Left ventricle myocardium inferior (tissue), 1 donor: ENCODE results near the gene IKZF1. TPM values are rescaled to one million over a fixed set of nuclear protein-coding genes. Genes with fewer than 3 reads are reported as not detected.

Source experiments
- DNase-seq: peaks from one replicate; pipeline ENCODE4 v3.0.0-alpha.2; 2020
- H3K27ac ChIP-seq: fragments of 200-600 bp; replicated peaks from 2 replicates; pipeline ENCODE4 v1.8.0; 2021
- H3K27me3 ChIP-seq: fragments of 200-600 bp; 2 replicates; pipeline ENCODE4 v1.8.0; 2021; ENCODE audit warnings: low read depth
- H3K36me3 ChIP-seq: fragments of 200-600 bp; 2 replicates; pipeline ENCODE4 v1.8.0; 2021
- H3K4me1 ChIP-seq: fragments of 200-600 bp; 2 replicates; pipeline ENCODE4 v1.8.0; 2021
- H3K4me3 ChIP-seq: fragments of 200-600 bp; 2 replicates; pipeline ENCODE4 v1.8.0; 2021; ENCODE audit warnings: mild to moderate bottlenecking, moderate library complexity
- H3K9me3 ChIP-seq: fragments of 200-600 bp; replicated peaks from 2 replicates; pipeline ENCODE4 v1.8.0; 2021
- CTCF ChIP-seq: fragments of 200-600 bp; IDR thresholded peaks from 2 replicates; pipeline ENCODE4 v1.8.0; 2021; ENCODE audit warnings: antibody characterized with exemption, mild to moderate bottlenecking, borderline replicate concordance
- intact Hi-C: fragments of 100-400 bp; cut with micrococcal nuclease; formaldehyde crosslinking; loops from one replicate; pipeline ENCODE4 v1.11.0; 2022
- total RNA-seq: library from RNA; stranded (reverse); fragmentation: NEBNext Ultra II Directional; extraction: Animal tissue kit (Norgen Biotek cat#: 25700); gene quantifications from one replicate; pipeline ENCODE4 v1.2.1, GENCODE V29; 2021
- donor health status: DM: no; HTN: yes; CAD: no; lungs with severe emphysema.

The IKZF1 gene
- total RNA-seq, 1 donor from 2014 or later, result 2.1 TPM

GRCh38 chr7:50276483-50276882 lies 28.0 kb upstream of the IKZF1 start:
- no peak overlapping the region for H3K27ac ChIP-seq
- peaks cover 12% of the 10 kb centered on the region for H3K9me3 ChIP-seq
- no peak for DNase-seq
- peaks cover 19% of the 10 kb centered on the region for H3K27me3 ChIP-seq
- TF ChIP-seq CTCF, result no peak
- no peak overlapping the region for H3K4me3 ChIP-seq
- intact Hi-C loops, result no loop called here
- no peaks in the 10 kb centered on the region for H3K36me3 ChIP-seq
- no peaks in the 10 kb centered on the region for H3K4me1 ChIP-seq

GRCh38 chr7:50278120-50278519 lies 26.4 kb upstream of the IKZF1 start:
- Histone ChIP-seq H3K9me3 (peaks cover 12% of the 10 kb centered on the region), H3K27me3 (peaks cover 26% of the 10 kb centered on the region), H3K36me3 (no peaks in the 10 kb centered on the region), H3K27ac (no peak overlapping the region), H3K4me1 (no peaks in the 10 kb centered on the region), H3K4me3 (no peak overlapping the region)
- no peak for TF ChIP-seq CTCF
- no peak for DNase-seq
- intact Hi-C loops, result no loop called here

DNA sequence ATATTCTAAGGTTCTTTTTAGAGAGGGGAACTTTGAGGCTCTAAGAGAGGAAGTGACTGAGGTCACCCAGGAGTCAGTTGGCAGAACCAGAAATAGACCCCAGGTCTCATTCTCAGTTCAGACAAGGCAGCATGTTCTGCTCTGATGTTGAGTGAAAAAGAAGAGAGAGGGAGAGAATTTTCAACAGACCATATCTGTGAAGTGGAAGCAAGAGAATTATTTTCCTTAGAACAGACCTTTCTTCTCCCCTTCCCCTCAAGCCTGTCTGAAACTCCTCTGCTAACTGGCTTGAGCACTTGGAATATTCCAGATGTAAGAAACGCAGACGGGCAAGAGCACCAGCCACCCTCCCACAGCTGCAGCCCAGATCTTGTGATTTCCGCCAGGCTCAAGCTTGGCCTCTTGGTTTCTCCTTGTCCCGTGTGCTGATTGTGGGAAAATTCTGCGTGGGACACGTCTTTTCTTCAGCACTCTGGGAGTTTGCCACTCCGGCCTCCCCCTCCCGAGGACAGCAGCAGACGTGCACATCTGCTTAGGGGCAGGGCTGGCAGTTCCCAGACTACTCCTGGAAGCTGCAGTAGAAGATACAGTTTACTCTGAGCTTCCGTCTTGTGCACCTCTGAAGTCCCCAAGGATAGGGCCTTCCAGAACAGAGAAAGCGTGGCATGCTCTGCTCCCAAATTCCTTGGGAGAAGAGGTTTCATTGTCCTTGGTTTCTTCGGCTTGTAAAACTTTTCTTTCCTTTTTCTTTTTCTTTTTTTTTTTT lies 22.7 kb upstream of the IKZF1 start:
- peak; percentile 26 for DNase-seq
- TF ChIP-seq CTCF, result no peak
- Histone ChIP-seq H3K4me3 (no peak overlapping the region), H3K4me1 (no peaks in the 10 kb centered on the region), H3K27me3 (peaks cover 15% of the 10 kb centered on the region), H3K36me3 (no peaks in the 10 kb centered on the region), H3K27ac (no peak overlapping the region), H3K9me3 (peaks cover 12% of the 10 kb centered on the region)
- intact Hi-C loops, result no loop called here

DNA sequence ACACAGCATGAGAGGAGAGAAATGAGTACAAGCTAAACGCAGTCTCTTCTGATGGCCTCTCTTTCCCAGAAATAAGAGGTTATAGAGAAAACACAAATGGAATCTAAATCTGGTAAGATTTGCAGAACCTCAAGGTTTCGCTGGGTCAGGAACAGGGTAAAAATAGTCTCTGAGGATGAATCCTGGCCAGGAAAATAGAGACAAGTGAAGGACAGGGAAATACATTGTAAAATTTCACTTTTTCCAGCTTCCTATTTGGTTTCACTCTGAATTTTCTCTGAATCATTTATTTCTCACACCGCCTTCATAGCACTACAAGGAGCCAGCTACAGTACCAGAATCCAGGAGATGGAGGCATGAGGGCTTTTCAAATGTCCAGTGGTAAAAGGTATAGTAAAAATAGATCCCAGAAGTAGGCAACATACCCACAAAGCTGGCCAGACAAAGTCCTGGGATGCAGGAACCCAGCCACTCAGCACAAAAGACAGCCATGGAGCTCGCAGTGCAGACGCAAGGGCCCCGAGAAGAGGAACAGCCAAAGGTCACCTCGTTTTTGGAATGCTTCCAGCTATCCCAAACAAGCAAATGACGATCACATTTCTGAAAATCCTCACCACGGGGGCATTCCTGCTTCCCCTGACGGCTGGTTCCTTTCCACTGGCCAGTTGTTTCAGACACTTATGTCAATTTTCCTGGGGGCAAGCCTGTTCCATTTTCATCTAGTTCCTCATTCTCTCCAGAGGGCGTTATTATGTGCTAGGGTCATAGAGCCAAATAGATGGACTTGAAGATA lies 21.5 kb upstream of the IKZF1 start:
- Histone ChIP-seq H3K4me3 (no peak overlapping the region), H3K9me3 (peaks cover 12% of the 10 kb centered on the region), H3K4me1 (no peaks in the 10 kb centered on the region), H3K27me3 (peaks cover 20% of the 10 kb centered on the region), H3K36me3 (no peaks in the 10 kb centered on the region), H3K27ac (no peak overlapping the region)
- intact Hi-C loops, result no loop called here
- no peak for DNase-seq
- TF ChIP-seq CTCF, result no peak

DNA sequence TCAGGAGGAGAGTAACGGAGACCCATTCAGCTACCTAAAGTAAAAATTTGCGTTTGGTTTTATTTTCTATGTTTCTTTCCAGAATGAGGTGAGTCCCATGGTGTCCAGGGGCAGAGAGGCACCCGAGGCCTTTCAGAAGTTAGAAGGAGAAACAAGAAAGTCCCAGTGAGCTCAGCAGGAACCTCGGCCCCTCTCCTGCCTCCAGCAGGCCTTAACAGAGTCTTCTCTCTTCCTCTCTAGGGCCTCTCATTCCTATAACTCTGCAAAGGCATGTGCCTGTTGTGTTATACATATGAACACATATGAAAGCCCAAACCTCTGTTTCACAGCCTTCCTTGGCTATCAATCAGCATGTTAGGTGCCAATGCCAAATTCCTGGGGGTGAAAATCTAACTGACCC lies 20.8 kb upstream of the IKZF1 start:
- Histone ChIP-seq H3K4me3 (no peak overlapping the region), H3K4me1 (no peaks in the 10 kb centered on the region), H3K27me3 (peaks cover 20% of the 10 kb centered on the region), H3K9me3 (peaks cover 12% of the 10 kb centered on the region), H3K36me3 (no peaks in the 10 kb centered on the region), H3K27ac (no peak overlapping the region)
- intact Hi-C loops, result no loop called here
- no peak for DNase-seq
- no peak for TF ChIP-seq CTCF
